HG03103 (cell line): Measurements from ENCODE around the gene RGS12.

Experiments used
- ATAC-seq: cut with Tn5 transposase; IDR thresholded peaks from one replicate; pipeline ENCODE4 v1.9.1; 2021; ENCODE audit warnings: low read depth; ENCODE audit not compliant: unreplicated experiment

The RGS12 gene

GRCh38 chr4:3252831-3253641 lies 39.8 kb upstream of the RGS12 start:
- ATAC-seq = no peak

DNA sequence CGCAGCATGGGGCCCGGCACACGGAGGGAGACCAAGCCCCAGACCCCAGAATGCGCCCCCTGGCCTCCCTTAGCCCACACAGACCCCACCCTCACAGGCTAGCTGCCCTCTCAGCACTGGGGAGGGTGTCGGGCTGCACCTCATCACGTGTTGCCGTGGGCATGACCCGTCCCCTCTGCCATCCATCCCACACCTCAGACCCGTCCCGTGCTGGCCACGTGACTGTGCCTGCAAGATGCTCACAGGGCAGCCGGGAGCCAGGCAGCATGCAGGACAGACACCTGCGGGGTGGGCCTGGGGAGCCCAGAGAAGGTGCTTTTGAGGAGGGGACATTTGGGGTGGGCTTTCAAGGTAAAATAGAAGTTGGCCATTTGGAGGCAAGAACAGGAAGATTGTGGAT lies 39.0 kb upstream of the RGS12 start:
- no peak for ATAC-seq

DNA sequence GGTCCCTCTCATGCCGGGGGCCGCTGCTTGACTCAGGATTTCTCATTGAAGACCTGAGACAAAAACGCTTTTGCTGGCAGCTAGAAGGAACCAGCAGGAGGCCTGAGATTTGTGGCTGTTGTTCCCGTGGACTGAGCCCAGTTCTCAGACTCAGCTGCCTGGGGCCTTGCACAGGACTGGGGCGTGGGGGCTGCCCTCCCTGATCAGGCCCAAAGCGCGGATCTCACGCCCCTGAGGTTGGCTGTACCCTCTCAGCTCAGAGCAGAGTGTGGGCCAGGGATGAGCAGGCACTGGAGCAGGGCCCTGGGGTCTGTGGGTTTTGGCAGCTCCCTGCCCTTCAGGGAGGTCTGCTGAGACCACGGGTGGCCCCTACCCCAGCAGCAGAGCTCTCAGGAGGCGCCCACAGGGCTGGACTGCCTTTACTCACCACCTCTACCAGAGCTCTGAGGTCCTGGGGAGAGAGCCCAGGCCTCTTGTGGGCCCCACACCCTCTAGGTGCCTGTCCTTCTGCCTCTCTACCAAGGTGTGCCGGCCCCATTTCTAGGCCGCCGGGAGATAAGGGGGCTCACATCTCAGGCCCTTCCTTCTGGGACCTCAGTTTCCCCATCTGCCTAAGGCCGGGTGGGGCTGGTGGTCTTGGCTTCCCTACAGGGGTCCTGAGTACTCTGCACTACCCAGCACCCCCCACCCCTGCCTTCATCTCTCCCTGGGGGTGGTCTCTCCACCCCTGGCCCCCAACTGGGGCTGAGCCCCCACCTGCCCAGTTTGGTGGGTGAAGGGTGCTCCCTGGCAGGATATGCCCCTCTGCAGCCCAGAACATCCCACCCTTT lies 38.3 kb upstream of the RGS12 start:
- no peak for ATAC-seq

GRCh38 chr4:3255611-3256186 lies 37.1 kb upstream of the RGS12 start:
- no peak for ATAC-seq

DNA sequence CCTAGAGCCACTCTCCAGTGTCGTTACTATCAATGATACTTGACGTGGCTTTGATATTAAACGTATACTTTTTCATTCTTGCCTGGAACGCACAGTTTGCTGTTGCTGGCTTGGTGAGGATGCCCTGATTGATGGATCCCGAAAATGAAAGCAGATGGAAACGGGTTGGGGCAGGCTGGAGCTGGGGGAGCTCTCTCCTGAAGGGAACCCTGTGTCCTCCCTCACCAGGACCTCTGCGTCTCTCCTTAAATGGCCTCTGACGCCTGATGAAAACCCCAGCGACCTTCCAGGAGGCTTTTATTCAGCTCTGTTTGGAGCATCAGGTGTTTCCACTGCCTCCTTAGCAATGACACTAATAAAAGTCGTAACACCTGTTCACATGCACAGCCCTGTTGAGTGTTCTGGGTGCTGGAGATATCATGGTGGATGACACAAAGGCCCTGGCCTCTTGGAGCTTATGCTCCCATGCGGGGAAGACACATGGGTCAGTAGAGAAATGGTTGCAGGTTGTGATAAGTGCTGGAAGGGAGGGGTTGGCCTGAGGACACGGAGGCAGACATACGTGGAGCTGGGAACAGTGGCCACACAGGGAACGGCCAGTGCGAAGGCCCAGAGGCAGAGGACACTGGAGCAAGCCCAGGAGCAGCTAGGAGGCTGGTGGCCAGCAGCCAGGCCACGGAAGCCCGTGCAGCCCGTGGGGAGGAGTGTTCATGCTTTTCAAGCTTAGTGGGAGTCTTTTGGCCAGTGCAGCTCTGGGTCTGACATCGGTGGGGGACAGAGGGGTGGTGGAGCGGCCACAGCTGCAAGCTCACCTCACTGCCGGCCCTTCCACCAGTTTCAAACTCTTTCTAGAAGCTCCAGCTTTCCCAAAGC lies 36.4 kb upstream of the RGS12 start:
- no peak for ATAC-seq

- no peak for ATAC-seq
Measured at GRCh38 chr4:3257103-3257555, 35.7 kb upstream of the RGS12 start.

DNA sequence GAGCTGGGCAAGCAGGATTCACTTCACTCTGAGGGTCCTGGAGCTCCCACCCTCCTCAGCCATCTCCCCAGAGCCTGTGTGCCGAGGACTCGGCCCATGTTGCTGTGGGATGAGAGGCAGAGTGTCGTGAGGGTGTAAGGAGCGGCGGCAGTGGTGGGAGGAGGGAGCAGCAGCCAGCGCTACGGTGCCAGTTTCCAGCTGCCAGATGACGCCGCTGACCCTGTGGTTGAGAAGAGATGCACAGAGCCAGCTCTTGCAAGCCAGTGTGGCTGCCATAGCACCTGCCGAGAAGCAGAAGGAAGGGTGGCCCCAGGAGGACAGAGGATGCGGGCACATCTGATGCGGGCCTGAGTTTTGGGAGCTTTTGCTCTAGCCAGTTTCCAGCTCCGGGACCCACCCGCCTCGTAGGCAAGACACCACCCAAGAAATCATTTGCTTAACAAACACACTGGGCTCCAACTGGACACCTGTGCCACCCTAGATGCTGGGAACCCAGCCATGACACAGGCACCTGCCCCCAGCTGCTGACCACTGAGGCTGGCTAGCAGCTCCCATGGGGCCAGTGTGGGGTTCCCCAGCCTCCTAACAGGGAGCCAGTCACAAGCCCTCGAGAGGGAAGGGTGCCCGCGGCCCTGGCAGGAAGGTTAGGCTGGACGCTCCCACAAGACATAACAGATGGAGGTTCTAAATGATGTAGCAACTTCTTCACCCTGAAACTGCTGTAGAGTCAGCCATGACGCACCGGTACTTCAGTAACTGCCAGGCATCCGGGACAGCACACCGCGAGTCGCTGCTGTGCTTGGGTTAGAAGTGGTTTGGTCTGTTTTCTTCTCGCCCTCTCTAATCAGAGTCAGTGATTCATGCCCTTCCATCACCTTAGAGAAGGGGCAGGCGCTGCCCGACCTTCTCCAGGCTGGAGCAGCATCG lies 35.0 kb upstream of the RGS12 start:
- no peak for ATAC-seq

- ATAC-seq = no peak
Measured at GRCh38 chr4:3261411-3262207, 31.2 kb upstream of the RGS12 start.

- ATAC-seq = no peak
Measured at GRCh38 chr4:3262208-3263052, 30.4 kb upstream of the RGS12 start.

DNA sequence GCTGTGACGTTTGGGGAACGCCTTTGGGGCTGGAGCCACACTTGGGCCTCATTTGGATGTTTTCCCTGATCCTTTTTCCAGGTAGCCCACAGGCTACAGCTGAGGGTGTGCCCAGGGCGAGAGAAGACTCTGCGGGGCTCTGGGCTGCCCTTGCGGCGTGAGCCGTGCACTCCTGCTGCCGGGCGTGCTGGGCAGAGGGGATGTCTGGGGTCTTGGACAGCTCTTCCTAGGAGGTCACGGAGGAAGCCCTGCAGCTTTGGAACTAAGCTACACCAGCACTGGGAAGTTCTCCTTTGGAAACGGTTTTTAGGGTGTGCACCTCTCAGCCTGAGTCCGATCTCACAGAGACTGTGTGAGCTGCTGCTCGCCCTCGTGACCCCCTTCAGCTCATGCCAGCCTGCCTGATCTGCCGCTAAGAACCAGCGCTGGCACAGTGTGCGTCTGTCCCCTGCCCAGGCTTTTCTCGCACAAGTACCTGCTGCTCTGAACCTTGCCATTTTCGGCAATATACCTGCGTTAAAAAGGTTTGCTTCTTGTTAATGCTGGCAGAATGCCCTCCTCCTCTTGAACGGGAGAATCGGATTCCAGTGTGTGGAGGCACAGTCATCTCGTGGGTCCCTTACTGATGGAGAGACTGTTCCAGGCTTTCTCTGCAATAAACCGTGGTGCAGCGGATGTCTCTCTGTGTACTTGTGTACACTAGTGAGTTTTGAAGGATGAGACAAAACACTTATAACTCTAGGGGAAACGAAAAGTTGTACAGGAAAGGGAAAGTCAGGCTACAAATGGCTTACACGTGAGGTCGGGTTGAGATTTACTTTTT lies 29.6 kb upstream of the RGS12 start:
- ATAC-seq = no peak

GRCh38 chr4:3263876-3264193 lies 29.0 kb upstream of the RGS12 start:
- ATAC-seq = no peak

- ATAC-seq = no peak
Measured at GRCh38 chr4:3266076-3266475, 26.7 kb upstream of the RGS12 start.

DNA sequence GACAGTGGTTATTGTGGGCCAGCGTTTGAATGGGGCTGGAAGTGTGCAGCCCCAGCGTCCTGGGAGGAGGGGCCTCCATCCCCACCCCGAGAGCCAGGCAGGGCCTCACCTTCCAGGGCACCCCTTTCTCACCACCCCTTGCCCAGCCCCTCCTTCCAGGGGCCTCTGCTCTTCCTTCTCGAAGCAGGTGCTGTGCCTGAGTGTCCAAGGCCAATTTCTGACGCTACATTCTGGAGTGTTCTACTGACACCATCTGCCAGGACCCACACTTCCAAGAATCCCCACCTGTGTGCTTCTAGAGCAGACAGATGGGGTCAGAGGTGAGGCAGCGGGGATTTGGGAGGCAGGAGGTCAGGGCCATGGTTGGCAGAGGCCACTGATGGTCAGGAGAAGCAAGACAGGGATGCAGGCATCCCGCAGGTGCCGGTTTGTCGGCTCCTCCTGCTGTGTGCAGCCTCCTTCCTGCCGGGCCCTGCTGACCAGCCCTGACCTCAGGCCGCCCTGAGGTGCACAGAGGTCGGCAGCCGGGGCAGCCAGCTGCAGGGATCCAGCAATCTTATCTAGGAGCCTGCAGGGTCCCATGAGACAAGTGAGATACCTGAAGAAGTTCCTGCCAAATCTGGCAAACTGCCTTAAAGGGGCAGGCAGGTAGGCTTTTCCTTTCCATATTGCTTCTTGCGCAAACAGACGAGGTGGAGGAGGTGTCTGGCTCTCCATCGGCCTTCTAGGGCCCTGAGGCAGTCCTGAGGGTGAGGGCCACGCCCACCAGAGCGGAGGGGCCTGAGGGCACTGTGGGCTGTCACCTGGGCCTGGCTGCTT lies 25.0 kb upstream of the RGS12 start:
- no peak for ATAC-seq

DNA sequence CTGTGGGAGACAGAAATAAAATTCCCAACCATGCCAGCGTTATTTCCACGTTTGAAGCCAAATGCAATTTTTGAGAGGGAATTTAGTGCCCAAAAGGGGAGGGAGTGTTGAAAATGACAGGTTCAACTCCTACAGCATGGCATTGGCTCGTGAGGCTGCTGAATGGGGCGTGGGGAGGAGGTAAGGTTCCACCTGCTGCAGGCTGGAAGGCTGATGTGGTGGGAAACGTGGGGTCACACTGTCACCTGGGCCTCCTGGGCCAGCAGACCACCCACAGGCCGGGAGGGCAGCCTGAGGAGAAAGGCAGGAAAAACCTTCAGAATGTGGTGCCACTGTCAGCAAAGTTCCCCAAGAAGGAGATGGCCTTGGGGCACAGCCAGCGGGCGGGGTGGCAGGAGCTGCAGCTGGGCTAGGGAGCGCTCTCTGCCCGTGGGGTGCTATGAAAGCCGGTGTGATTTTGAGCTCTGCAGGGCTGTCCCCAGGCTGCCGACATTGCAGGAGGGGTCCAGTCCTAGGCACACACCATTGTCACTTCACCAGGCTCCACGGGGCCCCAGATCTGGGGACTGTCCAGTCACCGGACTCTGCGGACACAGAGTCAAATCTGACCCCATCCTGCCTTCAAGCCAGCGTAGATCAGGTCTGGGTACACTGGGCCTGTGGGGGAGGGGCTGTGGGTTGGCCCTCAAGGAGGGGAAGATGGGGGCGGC lies 24.3 kb upstream of the RGS12 start:
- no peak for ATAC-seq

DNA sequence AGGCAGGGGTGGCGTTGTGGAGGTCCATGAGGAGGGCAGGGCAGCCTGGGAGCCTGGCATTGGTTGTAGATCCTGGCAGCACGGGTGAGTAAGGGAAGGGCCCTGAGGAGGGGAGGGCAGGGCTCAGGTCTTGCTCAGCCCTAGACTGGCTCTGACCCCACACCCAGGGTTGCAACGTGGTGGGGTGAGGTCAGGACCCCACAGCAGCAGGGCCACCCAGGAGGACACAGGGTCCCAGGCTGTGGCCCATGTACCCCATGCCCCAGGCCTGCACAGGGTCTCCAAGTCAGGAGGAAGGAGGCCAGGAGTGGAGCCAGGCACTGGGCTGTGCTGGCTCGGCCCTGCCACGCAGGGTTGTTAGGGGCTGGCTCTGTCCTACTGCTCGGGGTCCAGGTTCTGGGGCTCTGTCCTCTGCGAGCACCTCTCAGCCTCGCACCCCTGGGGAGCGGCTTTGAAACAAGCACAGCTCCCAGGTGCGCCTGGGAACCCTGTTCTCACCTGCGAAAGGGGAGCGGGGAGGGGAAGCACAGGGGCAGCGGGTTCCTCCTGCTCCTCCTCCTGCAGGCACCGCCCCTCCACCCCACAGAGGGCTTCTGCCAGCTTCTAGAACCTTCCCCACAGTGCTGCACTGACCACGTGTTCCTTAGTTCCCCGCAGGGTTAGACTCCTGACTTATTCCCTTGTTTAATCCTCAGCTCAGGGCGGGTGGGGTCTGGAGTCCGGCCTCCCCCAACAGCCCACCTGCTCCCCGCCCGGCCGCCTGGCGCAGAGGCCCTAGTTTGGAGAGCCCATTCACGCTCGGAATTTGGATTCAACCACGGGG lies 23.5 kb upstream of the RGS12 start:
- ATAC-seq = no peak
